Transverse colon (tissue), 4 donors: Measurements from ENCODE around the gene UNC93B1.
A peak's percentile ranks its signal among the peaks of the same experiment; 100 is the strongest.
"Not testable (repeated sequence)": the region's sequence is repeated elsewhere in the genome, so short reads cannot be mapped to it uniquely, and the experiment has no call there.

ENCODE experiments used
- CTCF ChIP-seq, 5 experiments: fragments of 200-600 bp in 3 of 5; fragments of 450-650 bp in 2 of 5; sonication (generic) in 3 of 5; IDR thresholded peaks; 1 replicate in 2 of 5; 2 replicates in 3 of 5; pipeline ENCODE4 v1.5.1; 2016 to 2017; ENCODE audit warnings: antibody characterized with exemption in 5 of 5, inconsistent platforms in 3 of 5, mild to moderate bottlenecking in 2 of 5, moderate library complexity in 1 of 5
- POLR2AphosphoS5 ChIP-seq, 3 donors: sonication (generic); formaldehyde crosslinking; IDR thresholded peaks; one replicate each; pipeline ENCODE4 v1.6.1; 2016; ENCODE audit warnings: antibody characterized with exemption in 3 of 3

GRCh38 chr11:67978766-67979418 lies 25.0 kb downstream of the UNC93B1 start:
- TF ChIP-seq POLR2AphosphoS5 (IDR thresholded peaks at IDR 0.05), result peak in 1 of 3 donors; percentile 30
- TF ChIP-seq CTCF (IDR thresholded peaks at IDR 0.05), result not testable (repeated sequence)
